Measurements from ENCODE around the gene PODN. TPM values are rescaled to one million over a fixed set of nuclear protein-coding genes. Genes with fewer than 3 reads are reported as not detected.

PODN gene
- total RNA-seq, 1 experiment from 2014 or later: 0.23 TPM

DNA sequence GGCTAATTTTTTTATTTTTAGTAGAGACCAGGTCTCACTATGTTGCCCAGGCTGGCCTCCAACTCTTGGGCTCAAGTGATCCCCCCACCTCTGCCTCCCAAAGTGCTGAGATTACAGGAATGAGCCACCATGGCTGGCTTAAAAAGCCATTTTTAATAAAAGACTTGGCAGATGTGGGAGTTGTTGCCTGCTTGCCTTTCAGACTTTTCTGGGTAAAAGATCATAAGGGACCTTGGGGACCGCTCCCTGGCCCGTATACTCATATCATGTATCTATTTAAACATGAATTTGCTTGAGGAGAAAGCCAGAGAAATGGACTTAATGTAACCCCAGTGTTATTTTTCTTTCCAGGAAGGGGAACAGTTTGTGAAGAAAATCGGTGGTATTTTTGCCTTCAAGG, 23.4 kb upstream of the PODN start:
- Histone ChIP-seq H3K9me3 (ENCODE audit: control insufficient read depth, insufficient read depth, low read depth, low read length) (no peaks in the 10 kb centered on the region), H3K27me3 (ENCODE audit: control insufficient read depth, insufficient read depth, low read length) (no peaks in the 10 kb centered on the region), H3K36me3 (ENCODE audit: control insufficient read depth, insufficient read depth, low read length) (no peaks in the 10 kb centered on the region), H3K4me1 (ENCODE audit: control insufficient read depth, insufficient read depth, low read length) (no peaks in the 10 kb centered on the region), H3K4me3 (ENCODE audit: low read depth in 2 of 2, low read length in 2 of 2) (no peak overlapping the region), H3K27ac (ENCODE audit: low read length) (no peak overlapping the region)
- TF ChIP-seq TCF7L2 (IDR thresholded peaks at IDR 0.05; ENCODE audit: low read depth, low read length): no peak
- TF ChIP-seq, protein P1, sequence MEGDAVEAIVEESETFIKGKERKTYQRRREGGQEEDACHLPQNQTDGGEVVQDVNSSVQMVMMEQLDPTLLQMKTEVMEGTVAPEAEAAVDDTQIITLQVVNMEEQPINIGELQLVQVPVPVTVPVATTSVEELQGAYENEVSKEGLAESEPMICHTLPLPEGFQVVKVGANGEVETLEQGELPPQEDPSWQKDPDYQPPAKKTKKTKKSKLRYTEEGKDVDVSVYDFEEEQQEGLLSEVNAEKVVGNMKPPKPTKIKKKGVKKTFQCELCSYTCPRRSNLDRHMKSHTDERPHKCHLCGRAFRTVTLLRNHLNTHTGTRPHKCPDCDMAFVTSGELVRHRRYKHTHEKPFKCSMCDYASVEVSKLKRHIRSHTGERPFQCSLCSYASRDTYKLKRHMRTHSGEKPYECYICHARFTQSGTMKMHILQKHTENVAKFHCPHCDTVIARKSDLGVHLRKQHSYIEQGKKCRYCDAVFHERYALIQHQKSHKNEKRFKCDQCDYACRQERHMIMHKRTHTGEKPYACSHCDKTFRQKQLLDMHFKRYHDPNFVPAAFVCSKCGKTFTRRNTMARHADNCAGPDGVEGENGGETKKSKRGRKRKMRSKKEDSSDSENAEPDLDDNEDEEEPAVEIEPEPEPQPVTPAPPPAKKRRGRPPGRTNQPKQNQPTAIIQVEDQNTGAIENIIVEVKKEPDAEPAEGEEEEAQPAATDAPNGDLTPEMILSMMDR (IDR thresholded peaks at IDR 0.05): no peak
- TF ChIP-seq POLR2AphosphoS5 (IDR thresholded peaks at IDR 0.05; ENCODE audit: low read depth, low read length): no peak
- TF ChIP-seq, protein P2, sequence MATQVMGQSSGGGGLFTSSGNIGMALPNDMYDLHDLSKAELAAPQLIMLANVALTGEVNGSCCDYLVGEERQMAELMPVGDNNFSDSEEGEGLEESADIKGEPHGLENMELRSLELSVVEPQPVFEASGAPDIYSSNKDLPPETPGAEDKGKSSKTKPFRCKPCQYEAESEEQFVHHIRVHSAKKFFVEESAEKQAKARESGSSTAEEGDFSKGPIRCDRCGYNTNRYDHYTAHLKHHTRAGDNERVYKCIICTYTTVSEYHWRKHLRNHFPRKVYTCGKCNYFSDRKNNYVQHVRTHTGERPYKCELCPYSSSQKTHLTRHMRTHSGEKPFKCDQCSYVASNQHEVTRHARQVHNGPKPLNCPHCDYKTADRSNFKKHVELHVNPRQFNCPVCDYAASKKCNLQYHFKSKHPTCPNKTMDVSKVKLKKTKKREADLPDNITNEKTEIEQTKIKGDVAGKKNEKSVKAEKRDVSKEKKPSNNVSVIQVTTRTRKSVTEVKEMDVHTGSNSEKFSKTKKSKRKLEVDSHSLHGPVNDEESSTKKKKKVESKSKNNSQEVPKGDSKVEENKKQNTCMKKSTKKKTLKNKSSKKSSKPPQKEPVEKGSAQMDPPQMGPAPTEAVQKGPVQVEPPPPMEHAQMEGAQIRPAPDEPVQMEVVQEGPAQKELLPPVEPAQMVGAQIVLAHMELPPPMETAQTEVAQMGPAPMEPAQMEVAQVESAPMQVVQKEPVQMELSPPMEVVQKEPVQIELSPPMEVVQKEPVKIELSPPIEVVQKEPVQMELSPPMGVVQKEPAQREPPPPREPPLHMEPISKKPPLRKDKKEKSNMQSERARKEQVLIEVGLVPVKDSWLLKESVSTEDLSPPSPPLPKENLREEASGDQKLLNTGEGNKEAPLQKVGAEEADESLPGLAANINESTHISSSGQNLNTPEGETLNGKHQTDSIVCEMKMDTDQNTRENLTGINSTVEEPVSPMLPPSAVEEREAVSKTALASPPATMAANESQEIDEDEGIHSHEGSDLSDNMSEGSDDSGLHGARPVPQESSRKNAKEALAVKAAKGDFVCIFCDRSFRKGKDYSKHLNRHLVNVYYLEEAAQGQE (IDR thresholded peaks at IDR 0.05; ENCODE audit: insufficient read depth in 1 of 2, low read depth in 2 of 2, low read length in 1 of 2): no peak
- TF ChIP-seq SIN3A (IDR thresholded peaks at IDR 0.05; ENCODE audit: borderline replicate concordance, insufficient read depth, low read depth, low read length): no peak
- DNase-seq (ENCODE audit: low read depth, low spot score): no peak
- no peak for ATAC-seq
- ChIA-PET POLR2A (no interaction called here), CTCF (no interaction called here)
- BruUV-seq (replicated peaks): no TSS peak
- intact Hi-C loops (cut with micrococcal nuclease; ENCODE audit: unreplicated experiment) (no loop called here), in situ Hi-C loops (cut with HindIII; ENCODE audit: low pct_unique_long_range_greater_than_20kb, low sequenced_read_pairs) (no loop called here)

DNA sequence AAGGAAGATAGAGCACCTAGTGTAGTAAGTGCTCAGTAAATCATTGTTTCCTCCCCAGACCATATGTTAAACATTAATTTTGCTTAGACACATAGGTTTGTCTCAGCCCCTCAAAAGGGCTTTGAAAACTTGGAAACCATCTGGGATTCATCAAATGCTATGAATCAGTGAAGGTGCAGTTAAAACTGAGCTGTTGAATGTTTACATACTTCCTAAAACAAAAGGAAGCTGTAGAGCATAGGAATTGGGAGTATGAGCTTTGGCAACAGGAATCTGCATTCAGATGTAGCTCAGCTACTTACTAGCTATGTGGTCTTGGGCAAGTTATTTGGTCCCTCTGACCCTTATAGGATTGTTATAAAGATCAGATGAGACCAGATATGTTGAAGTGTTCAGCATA, 18.7 kb upstream of the PODN start:
- Histone ChIP-seq H3K4me3 (ENCODE audit: low read depth in 2 of 2, low read length in 2 of 2) (no peak overlapping the region), H3K27ac (ENCODE audit: low read length) (no peak overlapping the region), H3K4me1 (ENCODE audit: control insufficient read depth, insufficient read depth, low read length) (peaks cover 15% of the 10 kb centered on the region), H3K27me3 (ENCODE audit: control insufficient read depth, insufficient read depth, low read length) (no peaks in the 10 kb centered on the region), H3K36me3 (ENCODE audit: control insufficient read depth, insufficient read depth, low read length) (no peaks in the 10 kb centered on the region), H3K9me3 (ENCODE audit: control insufficient read depth, insufficient read depth, low read depth, low read length) (no peaks in the 10 kb centered on the region)
- no TSS peak for BruUV-seq (replicated peaks)
- ChIA-PET POLR2A (no interaction called here), CTCF (no interaction called here)
- TF ChIP-seq POLR2AphosphoS5 (IDR thresholded peaks at IDR 0.05; ENCODE audit: low read depth, low read length) (no peak), TCF7L2 (IDR thresholded peaks at IDR 0.05; ENCODE audit: low read depth, low read length) (no peak), SIN3A (IDR thresholded peaks at IDR 0.05; ENCODE audit: borderline replicate concordance, insufficient read depth, low read depth, low read length) (no peak)
- TF ChIP-seq, protein P2 (IDR thresholded peaks at IDR 0.05; ENCODE audit: insufficient read depth in 1 of 2, low read depth in 2 of 2, low read length in 1 of 2): no peak
- TF ChIP-seq, protein P1 (IDR thresholded peaks at IDR 0.05): no peak
- in situ Hi-C loops (cut with HindIII; ENCODE audit: low pct_unique_long_range_greater_than_20kb, low sequenced_read_pairs) (no loop called here), intact Hi-C loops (cut with micrococcal nuclease; ENCODE audit: unreplicated experiment) (loop anchor here (10.0 kb wide), 1 partner anchor 132 kb away; no protein-coding TSS in a partner anchor)
- ATAC-seq: no peak
- no peak for DNase-seq (ENCODE audit: low read depth, low spot score)

Data from Panc1 (cell line).